Peyer's patch (tissue), 4 donors: ENCODE data around the gene AUNIP. TPM values are rescaled to one million over a fixed set of nuclear protein-coding genes. Genes with fewer than 3 reads are reported as not detected.

Source experiments
- DNase-seq, 3 donors: peaks; one replicate each; pipeline ENCODE4 v3.0.0-alpha.2; 2017 to 2019
- H3K27ac ChIP-seq, 4 donors: fragments of 200-600 bp; sonication (generic); one replicate each; pipeline ENCODE4 v1.5.1; 2016 to 2019
- H3K27me3 ChIP-seq, 2 donors: fragments of 200-600 bp; sonication (generic); one replicate each; pipeline ENCODE4 v1.5.1; 2019
- H3K36me3 ChIP-seq, 3 donors: fragments of 200-600 bp; sonication (generic); one replicate each; pipeline ENCODE4 v1.5.1; 2016 to 2019
- H3K4me1 ChIP-seq, 4 donors: fragments of 200-600 bp; sonication (generic); one replicate each; pipeline ENCODE4 v1.5.1; 2016 to 2019
- H3K4me3 ChIP-seq, 4 donors: fragments of 200-600 bp; sonication (generic); 1 replicate in 3 of 4; 2 replicates in 1 of 4; pipeline ENCODE4 v1.5.1; 2016 to 2019; ENCODE audit warnings: mild to moderate bottlenecking in 1 of 4
- H3K9me3 ChIP-seq, 4 donors: fragments of 200-600 bp; sonication (generic); one replicate each; pipeline ENCODE4 v1.5.1; 2016 to 2019; ENCODE audit warnings: mild to moderate bottlenecking in 1 of 4
- CTCF ChIP-seq, 6 experiments: fragments of 450-650 bp in 4 of 6; fragments of 200-600 bp in 2 of 6; sonication (generic) in 1 of 6; IDR thresholded peaks; one replicate each; pipeline ENCODE4 v1.5.1; 2017 to 2019; ENCODE audit warnings: antibody characterized with exemption in 6 of 6, mild to moderate bottlenecking in 3 of 6, moderate library complexity in 1 of 6
- POLR2A ChIP-seq, 2 donors: fragments of 450-650 bp; IDR thresholded peaks; one replicate each; pipeline ENCODE4 v1.5.1; 2017; ENCODE audit warnings: antibody characterized with exemption in 2 of 2, mild to moderate bottlenecking in 2 of 2, moderate library complexity in 2 of 2
- total RNA-seq, 4 donors: library from RNA; depleted of rRNA; stranded (reverse); fragments of >200 nt; gene quantifications; one replicate each; pipeline ENCODE4 v1.1.0, GENCODE V29; 2016

The AUNIP gene
- total RNA-seq, 4 donors from 2014 or later, result 0.95 to 1.6 TPM; not detected in 2

GRCh38 chr1:25828491-25828890 is 30.8 kb downstream of the AUNIP start:
- peaks cover 0 to 94% (median 0%) of the 10 kb centered on the region in 3 donors for H3K36me3 ChIP-seq
- no peak overlapping the region for H3K4me3 ChIP-seq
- DNase-seq, result no peak
- no peaks in the 10 kb centered on the region for H3K9me3 ChIP-seq
- no peaks in the 10 kb centered on the region for H3K4me1 ChIP-seq
- H3K27ac ChIP-seq, result no peak overlapping the region
- H3K27me3 ChIP-seq, result no peaks in the 10 kb centered on the region
- TF ChIP-seq POLR2A (IDR thresholded peaks at IDR 0.05) (no peak), CTCF (IDR thresholded peaks at IDR 0.05) (no peak)

DNA sequence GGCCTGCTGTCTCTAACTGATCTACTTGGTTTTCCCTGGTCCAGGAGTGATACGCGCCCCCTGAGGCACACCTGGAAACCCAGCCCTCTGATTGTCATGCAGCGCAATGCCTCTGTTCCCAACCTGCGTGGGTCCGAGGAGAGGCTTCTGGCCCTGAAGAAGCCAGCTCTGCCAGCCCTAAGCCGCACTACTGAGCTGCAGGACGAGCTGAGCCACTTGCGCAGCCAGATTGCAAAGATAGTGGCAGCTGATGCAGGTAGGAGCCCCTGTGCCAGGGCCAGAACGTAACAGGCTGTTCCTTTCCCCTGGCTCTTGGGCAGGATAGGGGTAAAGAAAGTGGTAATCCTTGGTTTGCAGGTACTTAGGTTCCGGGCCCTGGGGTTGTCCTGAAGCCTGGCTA is 32.7 kb downstream of the AUNIP start:
- Histone ChIP-seq H3K4me3 (no peak overlapping the region), H3K4me1 (peaks cover 0 to 3% (median 1%) of the 10 kb centered on the region in 4 donors), H3K36me3 (peaks cover 0 to 78% (median 0%) of the 10 kb centered on the region in 3 donors), H3K27ac (no peak overlapping the region), H3K27me3 (no peaks in the 10 kb centered on the region), H3K9me3 (no peaks in the 10 kb centered on the region)
- TF ChIP-seq POLR2A (IDR thresholded peaks at IDR 0.05), result no peak
- no peak for TF ChIP-seq CTCF (IDR thresholded peaks at IDR 0.05)
- DNase-seq, result no peak

DNA sequence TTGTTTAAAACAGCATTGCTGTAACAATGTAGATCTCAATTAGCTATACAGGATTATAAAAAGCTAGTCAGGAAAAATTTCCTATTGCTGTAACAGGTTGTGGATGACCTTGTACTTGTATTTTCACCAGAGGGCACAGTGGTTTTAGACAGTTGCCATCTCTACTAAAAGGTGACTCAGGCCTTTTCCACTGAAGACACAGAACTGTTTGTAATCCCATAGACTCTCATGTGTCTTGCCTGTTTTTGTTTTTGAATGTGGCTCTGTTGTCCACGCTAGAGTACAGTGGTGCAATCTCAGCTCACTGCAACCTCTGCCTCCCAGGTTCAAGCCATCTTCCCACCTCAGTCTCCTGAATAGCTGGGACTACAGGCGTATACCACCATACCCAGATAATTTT is 33.7 kb downstream of the AUNIP start:
- peaks cover 0 to 12% (median 8%) of the 10 kb centered on the region in 4 donors for H3K4me1 ChIP-seq
- no peaks in the 10 kb centered on the region for H3K27me3 ChIP-seq
- no peaks in the 10 kb centered on the region for H3K9me3 ChIP-seq
- no peak overlapping the region for H3K27ac ChIP-seq
- DNase-seq, result no peak
- TF ChIP-seq POLR2A (IDR thresholded peaks at IDR 0.05) (no peak), CTCF (IDR thresholded peaks at IDR 0.05) (no peak)
- H3K36me3 ChIP-seq, result peaks cover 0 to 68% (median 0%) of the 10 kb centered on the region in 3 donors
- no peak overlapping the region for H3K4me3 ChIP-seq

DNA sequence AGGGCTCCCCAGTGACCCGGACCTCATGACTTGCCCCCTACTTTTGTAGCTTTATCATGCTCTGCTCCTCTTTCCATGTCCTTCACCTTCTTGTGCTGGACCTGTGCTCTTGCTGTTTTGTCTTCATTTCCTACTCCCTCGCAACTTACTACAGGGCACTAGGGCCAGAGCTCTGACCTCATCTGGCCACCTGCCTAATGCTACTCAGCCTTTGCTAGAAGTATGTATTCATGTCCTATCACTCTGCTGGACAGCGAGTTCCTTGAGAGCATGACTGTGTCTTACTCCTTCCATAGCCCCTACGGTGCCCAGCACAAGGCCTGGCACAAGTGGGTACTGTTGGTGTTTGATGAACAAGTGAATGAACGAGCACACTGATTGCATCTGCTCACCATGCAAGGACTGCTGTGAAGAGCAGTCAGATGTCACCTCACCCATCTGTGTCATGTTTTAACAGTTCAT is 37.6 kb downstream of the AUNIP start:
- H3K27me3 ChIP-seq, result no peaks in the 10 kb centered on the region
- H3K4me3 ChIP-seq, result peak overlapping the region; percentile 71 to 94 (median 80)
- H3K4me1 ChIP-seq, result peaks cover 0 to 28% (median 13%) of the 10 kb centered on the region in 4 donors
- H3K27ac ChIP-seq, result peak overlapping the region in 2 of 4 donors; percentile 89 to 94
- no peak for TF ChIP-seq CTCF (IDR thresholded peaks at IDR 0.05)
- TF ChIP-seq POLR2A (IDR thresholded peaks at IDR 0.05), result no peak
- peaks cover 0 to 29% (median 0%) of the 10 kb centered on the region in 3 donors for H3K36me3 ChIP-seq
- no peak for DNase-seq
- no peaks in the 10 kb centered on the region for H3K9me3 ChIP-seq

GRCh38 chr1:25821112-25821476 is 38.2 kb downstream of the AUNIP start:
- no peak for TF ChIP-seq POLR2A (IDR thresholded peaks at IDR 0.05)
- TF ChIP-seq CTCF (IDR thresholded peaks at IDR 0.05), result no peak
- no peaks in the 10 kb centered on the region for H3K9me3 ChIP-seq

More at GRCh38 chr1:25821112-25821476, 38.2 kb downstream of the AUNIP start:
- Histone ChIP-seq H3K36me3 (peaks cover 0 to 23% (median 0%) of the 10 kb centered on the region in 3 donors), H3K4me1 (peaks cover 0 to 28% (median 13%) of the 10 kb centered on the region in 4 donors), H3K4me3 (peak overlapping the region; percentile 71 to 94 (median 80)), H3K27ac (peak overlapping the region; percentile 89 to 98 (median 92)), H3K27me3 (no peaks in the 10 kb centered on the region)
- DNase-seq, result peak in 1 of 3 donors; percentile 47
